Endothelial cell (in vitro differentiated cells): ENCODE results near the gene AKAP5. TPM values are rescaled to one million over a fixed set of nuclear protein-coding genes. Genes with fewer than 3 reads are reported as not detected.

ENCODE experiments used
- DNase-seq: peaks from one replicate; pipeline ENCODE4 v3.0.0; 2021; ENCODE audit warnings: low spot score
- H3K27ac Mint-ChIP-seq: one replicate; pipeline ENCODE4 v1.8.0; 2021; ENCODE audit warnings: mixed read lengths, inconsistent platforms; ENCODE audit not compliant: unreplicated experiment
- H3K27me3 Mint-ChIP-seq: one replicate; pipeline ENCODE4 v1.8.0; 2021; ENCODE audit warnings: mild to moderate bottlenecking, moderate library complexity, mixed read lengths, inconsistent platforms; ENCODE audit not compliant: unreplicated experiment
- H3K36me3 Mint-ChIP-seq: one replicate; pipeline ENCODE4 v1.8.0; 2021; ENCODE audit warnings: mild to moderate bottlenecking, low read depth, mixed read lengths, inconsistent platforms; ENCODE audit not compliant: unreplicated experiment
- H3K4me1 Mint-ChIP-seq: one replicate; pipeline ENCODE4 v1.8.0; 2021; ENCODE audit warnings: mild to moderate bottlenecking, mixed read lengths, inconsistent platforms; ENCODE audit not compliant: unreplicated experiment
- H3K4me3 Mint-ChIP-seq: one replicate; pipeline ENCODE4 v1.8.0; 2021; ENCODE audit warnings: mild to moderate bottlenecking, mixed read lengths, inconsistent platforms; ENCODE audit not compliant: unreplicated experiment
- H3K9me3 Mint-ChIP-seq: one replicate; pipeline ENCODE4 v1.8.0; 2021; ENCODE audit warnings: mixed read lengths, inconsistent platforms; ENCODE audit not compliant: unreplicated experiment
- total RNA-seq: library from RNA; stranded (reverse); fragmentation: NEBNext Ultra II Directional; extraction: Animal tissue kit (Norgen Biotek cat#: 25700); gene quantifications from one replicate; pipeline ENCODE4 v1.2.1, GENCODE V29; 2021; ENCODE audit not compliant: unreplicated experiment
- TF ChIP-seq, protein P1 (sequence below): fragments of 200-600 bp; sonication (generic); IDR thresholded peaks from one replicate; pipeline ENCODE4 v1.5.0; 2021; ENCODE audit warnings: antibody characterized with exemption; ENCODE audit not compliant: unreplicated experiment

The AKAP5 gene
- total RNA-seq, 1 donor from 2014 or later = 6.1 TPM

DNA sequence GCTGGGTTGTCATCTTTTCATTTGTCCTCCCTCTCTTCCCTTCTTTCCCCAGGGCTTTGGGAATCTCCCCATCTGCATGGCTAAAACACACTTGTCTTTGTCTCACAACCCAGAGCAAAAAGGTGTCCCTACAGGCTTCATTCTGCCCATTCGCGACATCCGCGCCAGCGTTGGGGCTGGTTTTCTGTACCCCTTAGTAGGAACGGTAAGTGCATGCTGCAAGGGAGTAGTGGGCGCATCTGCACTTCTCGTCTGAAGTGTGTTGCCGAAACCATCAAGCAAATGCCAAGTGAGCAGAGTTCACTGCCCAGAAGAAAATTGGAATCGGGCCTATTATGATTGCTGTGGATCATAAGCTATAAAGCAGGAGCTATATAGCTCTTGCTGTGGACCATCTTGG lies 10.6 kb upstream of the AKAP5 start:
- Mint-ChIP-seq H3K4me1 (peaks cover 2% of the 10 kb centered on the region), H3K4me3 (no peak overlapping the region), H3K27ac (no peak overlapping the region), H3K36me3 (no peaks in the 10 kb centered on the region), H3K9me3 (no peaks in the 10 kb centered on the region), H3K27me3 (peaks cover 2% of the 10 kb centered on the region)
- TF ChIP-seq, protein P1, sequence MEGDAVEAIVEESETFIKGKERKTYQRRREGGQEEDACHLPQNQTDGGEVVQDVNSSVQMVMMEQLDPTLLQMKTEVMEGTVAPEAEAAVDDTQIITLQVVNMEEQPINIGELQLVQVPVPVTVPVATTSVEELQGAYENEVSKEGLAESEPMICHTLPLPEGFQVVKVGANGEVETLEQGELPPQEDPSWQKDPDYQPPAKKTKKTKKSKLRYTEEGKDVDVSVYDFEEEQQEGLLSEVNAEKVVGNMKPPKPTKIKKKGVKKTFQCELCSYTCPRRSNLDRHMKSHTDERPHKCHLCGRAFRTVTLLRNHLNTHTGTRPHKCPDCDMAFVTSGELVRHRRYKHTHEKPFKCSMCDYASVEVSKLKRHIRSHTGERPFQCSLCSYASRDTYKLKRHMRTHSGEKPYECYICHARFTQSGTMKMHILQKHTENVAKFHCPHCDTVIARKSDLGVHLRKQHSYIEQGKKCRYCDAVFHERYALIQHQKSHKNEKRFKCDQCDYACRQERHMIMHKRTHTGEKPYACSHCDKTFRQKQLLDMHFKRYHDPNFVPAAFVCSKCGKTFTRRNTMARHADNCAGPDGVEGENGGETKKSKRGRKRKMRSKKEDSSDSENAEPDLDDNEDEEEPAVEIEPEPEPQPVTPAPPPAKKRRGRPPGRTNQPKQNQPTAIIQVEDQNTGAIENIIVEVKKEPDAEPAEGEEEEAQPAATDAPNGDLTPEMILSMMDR = no peak
- DNase-seq = no peak

DNA sequence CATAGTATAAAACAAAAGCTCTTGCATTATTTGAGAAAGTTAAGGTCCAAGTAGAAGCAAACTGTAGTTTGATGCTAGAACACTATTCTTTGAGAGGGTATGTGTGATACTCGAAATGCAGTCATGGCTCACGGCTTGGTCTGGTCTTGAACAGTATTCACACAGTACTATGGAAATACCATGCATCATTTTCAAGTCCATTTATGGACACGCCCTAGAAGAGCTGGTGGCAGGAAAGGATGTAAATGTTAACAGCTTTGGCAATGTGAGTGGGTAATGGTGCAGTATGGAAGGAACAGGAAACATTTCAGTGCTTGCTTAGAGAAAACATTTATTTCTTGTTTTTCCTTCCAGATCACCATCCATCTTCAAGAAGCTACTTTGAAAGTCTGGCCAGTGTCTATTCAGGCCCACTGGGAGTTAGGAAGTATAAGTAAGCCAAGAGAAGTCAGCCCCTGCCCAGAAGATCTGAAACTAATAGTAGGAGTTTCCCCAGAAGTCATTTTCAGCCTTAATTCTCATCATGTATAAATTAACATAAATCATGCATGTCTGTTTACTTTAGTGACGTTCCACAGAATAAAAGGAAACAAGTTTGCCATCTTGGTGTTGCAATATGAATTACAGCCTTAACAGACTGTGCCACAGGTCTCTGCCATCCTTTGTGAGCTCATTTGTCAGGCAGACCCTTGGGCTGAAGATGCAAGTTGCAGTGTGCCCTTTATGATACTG lies 5.7 kb upstream of the AKAP5 start:
- Mint-ChIP-seq H3K4me3 (no peak overlapping the region), H3K4me1 (peaks cover 2% of the 10 kb centered on the region), H3K9me3 (no peaks in the 10 kb centered on the region), H3K27ac (no peak overlapping the region), H3K27me3 (peaks cover 5% of the 10 kb centered on the region), H3K36me3 (peaks cover 2% of the 10 kb centered on the region)
- no peak for DNase-seq
- TF ChIP-seq, protein P1 = no peak

DNA sequence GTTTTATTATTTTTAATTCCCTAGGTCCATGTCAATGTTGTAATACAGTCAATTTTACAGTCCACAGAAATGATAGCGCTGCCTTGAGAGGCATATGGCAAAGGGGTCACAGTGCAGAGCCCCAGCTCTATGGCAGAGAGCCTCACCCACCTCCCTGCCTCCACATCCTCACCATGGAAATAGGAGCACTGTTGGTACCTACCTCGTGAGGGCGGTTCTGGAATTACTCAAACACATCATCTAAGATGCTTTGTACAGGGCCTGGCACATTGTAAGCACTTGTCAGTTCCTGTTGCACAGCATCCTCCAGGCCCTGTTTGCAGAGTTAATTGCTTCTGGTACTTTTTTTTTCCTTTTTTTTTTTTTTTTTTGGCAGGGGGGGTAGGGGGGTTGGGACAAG lies 4.1 kb upstream of the AKAP5 start:
- no peaks in the 10 kb centered on the region for H3K9me3 Mint-ChIP-seq
- peaks cover 8% of the 10 kb centered on the region for H3K4me1 Mint-ChIP-seq
- peaks cover 5% of the 10 kb centered on the region for H3K27me3 Mint-ChIP-seq
- H3K36me3 Mint-ChIP-seq = peaks cover 2% of the 10 kb centered on the region
- no peak overlapping the region for H3K27ac Mint-ChIP-seq
- no peak for DNase-seq
- no peak overlapping the region for H3K4me3 Mint-ChIP-seq
- TF ChIP-seq, protein P1 = no peak

DNA sequence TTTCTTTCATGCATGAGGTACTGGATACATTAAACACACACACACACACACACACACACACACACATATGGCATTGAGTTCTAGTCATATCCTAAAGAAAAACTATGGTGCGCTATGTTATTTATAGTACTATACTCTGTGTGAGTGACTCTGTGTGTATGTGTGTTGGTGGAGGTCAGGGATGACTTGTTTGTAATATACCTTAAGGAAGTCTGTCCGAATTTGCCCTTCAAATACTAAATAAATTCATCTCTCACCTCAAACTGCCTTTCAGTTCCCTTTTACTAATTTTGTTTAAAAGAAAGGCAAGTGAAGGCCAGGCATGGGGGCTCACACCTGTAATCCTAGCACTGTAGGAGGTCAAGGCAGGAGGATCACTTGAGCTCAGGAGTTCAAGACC lies 2.1 kb upstream of the AKAP5 start:
- TF ChIP-seq, protein P1 = no peak
- peaks cover 2% of the 10 kb centered on the region for H3K36me3 Mint-ChIP-seq
- no peak overlapping the region for H3K4me3 Mint-ChIP-seq
- H3K27me3 Mint-ChIP-seq = peaks cover 5% of the 10 kb centered on the region
- no peaks in the 10 kb centered on the region for H3K9me3 Mint-ChIP-seq
- no peak overlapping the region for H3K27ac Mint-ChIP-seq
- DNase-seq = no peak
- peaks cover 8% of the 10 kb centered on the region for H3K4me1 Mint-ChIP-seq

DNA sequence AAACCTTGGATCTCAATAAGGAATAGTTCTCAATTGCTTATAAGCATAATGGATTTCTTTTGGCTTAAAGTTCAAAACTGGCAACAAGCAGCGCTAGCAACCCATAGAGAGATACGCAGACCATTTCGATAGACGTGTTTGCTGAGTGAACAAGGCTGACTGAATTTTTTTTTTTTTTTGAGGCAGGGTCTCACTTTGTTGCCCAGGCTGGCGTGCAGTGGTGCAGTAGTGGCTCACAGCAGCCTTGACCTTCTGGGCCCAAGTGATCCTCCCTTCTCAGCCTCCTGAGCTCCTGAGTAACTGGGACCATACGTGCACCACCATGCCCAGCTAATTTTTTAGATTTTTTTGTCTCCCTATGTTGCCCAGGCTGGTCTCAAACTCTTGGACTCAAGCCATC lies 1.4 kb upstream of the AKAP5 start:
- no peak for DNase-seq
- peaks cover 2% of the 10 kb centered on the region for H3K36me3 Mint-ChIP-seq
- peaks cover 5% of the 10 kb centered on the region for H3K27me3 Mint-ChIP-seq
- no peak overlapping the region for H3K4me3 Mint-ChIP-seq
- H3K4me1 Mint-ChIP-seq = peaks cover 8% of the 10 kb centered on the region
- no peaks in the 10 kb centered on the region for H3K9me3 Mint-ChIP-seq
- H3K27ac Mint-ChIP-seq = no peak overlapping the region
- TF ChIP-seq, protein P1 = no peak
